SK-N-SH (cell line): ENCODE data around the gene LDLR. TPM values are rescaled to one million over a fixed set of nuclear protein-coding genes. Genes with fewer than 3 reads are reported as not detected.

Experiments used
- CTCF ChIA-PET: fragments of 300-600, 350-600 bp; formaldehyde crosslinking; extraction: SDS; loops from one replicate; lab custom pipeline; 2021; lab: Yijun Ruan, JAX
- POLR2A ChIA-PET: fragments of 350-600 bp; sonication (Branson Sonifier 250); formaldehyde crosslinking; extraction: SDS; loops from one replicate; lab custom pipeline; 2020; ENCODE audit warnings: antibody characterized with exemption, inconsistent platforms; lab: Yijun Ruan, JAX
- DNase-seq: peaks from one replicate; pipeline ENCODE4 v3.0.0; 2012
- H2AFZ ChIP-seq: fragments of 200-600 bp; sonication (generic); 2 replicates; pipeline ENCODE4 v1.8.1; 2016; ENCODE audit warnings: antibody characterized with exemption, mild to moderate bottlenecking, low read depth
- H3F3A ChIP-seq: fragments of 200-600 bp; sonication (generic); replicated peaks from 2 replicates; pipeline ENCODE3; 2016; ENCODE audit warnings: antibody characterized with exemption, mild to moderate bottlenecking; ENCODE audit not compliant: insufficient read depth
- H3K27ac ChIP-seq, 2 experiments: fragments of 200-500 bp in 1 of 2; fragments of 200-600 bp in 1 of 2; sonication (Bioruptor generic) in 1 of 2; sonication (generic), shearing (Covaris generic) in 1 of 2; 2 replicates each; pipeline versions ENCODE4 v1.5.1 to v1.6.1; 2014 to 2016; ENCODE audit warnings: low read depth in 2 of 2, inconsistent platforms in 1 of 2, low read length in 1 of 2, mild to moderate bottlenecking in 1 of 2, mixed read lengths in 1 of 2
- H3K27me3 ChIP-seq: fragments of 200-600 bp; sonication (generic), shearing (Covaris generic); 2 replicates; pipeline ENCODE4 v1.6.1; 2016; ENCODE audit warnings: mixed run types; ENCODE audit not compliant: insufficient read depth
- H3K36me3 ChIP-seq, 2 experiments: fragments of 200-500 bp in 1 of 2; fragments of 200-600 bp in 1 of 2; sonication (Bioruptor generic) in 1 of 2; sonication (generic) in 1 of 2; replicated peaks in 1 of 2; 2 replicates each; pipeline versions ENCODE3 to v1.5.1; 2014 to 2016; ENCODE audit warnings: low read length in 1 of 2, mild to moderate bottlenecking in 1 of 2; ENCODE audit not compliant: insufficient read depth in 2 of 2, control insufficient read depth in 1 of 2
- H3K4me1 ChIP-seq, 2 experiments: fragments of 200-500 bp in 1 of 2; fragments of 200-600 bp in 1 of 2; sonication (Bioruptor generic) in 1 of 2; sonication (generic), shearing (Covaris generic) in 1 of 2; 2 replicates each; pipeline versions ENCODE4 v1.5.1 to v1.6.1; 2014 to 2016; ENCODE audit warnings: low read depth in 1 of 2, low read length in 1 of 2, mixed run types in 1 of 2; ENCODE audit not compliant: insufficient read depth in 2 of 2, control insufficient read depth in 1 of 2
- H3K4me2 ChIP-seq: fragments of 200-600 bp; sonication (generic), shearing (Covaris generic); 2 replicates; pipeline ENCODE4 v1.6.1; 2017; ENCODE audit warnings: mixed run types
- H3K4me3 ChIP-seq, 2 experiments: fragments of 200-500 bp in 1 of 2; fragments of 200-600 bp in 1 of 2; sonication (Bioruptor generic) in 1 of 2; sonication (generic), shearing (Covaris generic) in 1 of 2; 2 replicates each; pipeline versions ENCODE4 v1.5.1 to v1.8.1; 2014 to 2016; ENCODE audit warnings: low read depth in 2 of 2, inconsistent platforms in 1 of 2, low read length in 1 of 2, mild to moderate bottlenecking in 1 of 2, mixed read lengths in 1 of 2, moderate library complexity in 1 of 2
- H3K79me2 ChIP-seq: fragments of 200-600 bp; sonication (generic); 2 replicates; pipeline ENCODE4 v1.8.1; 2017; ENCODE audit warnings: mild to moderate bottlenecking; ENCODE audit not compliant: insufficient read depth
- H3K9ac ChIP-seq: fragments of 200-600 bp; sonication (generic); 2 replicates; pipeline ENCODE4 v1.6.1; 2017; ENCODE audit warnings: mixed run types
- H3K9me2 ChIP-seq: fragments of 200-600 bp; sonication (generic); 2 replicates; pipeline ENCODE4 v1.6.1; 2017; ENCODE audit warnings: mixed run types
- H3K9me3 ChIP-seq: fragments of 200-600 bp; sonication (generic); 2 replicates; pipeline ENCODE4 v1.6.1; 2017; ENCODE audit warnings: mixed run types, mild to moderate bottlenecking, moderate library complexity
- H4K20me1 ChIP-seq: fragments of 200-600 bp; sonication (generic); 2 replicates; pipeline ENCODE4 v1.6.1; 2017; ENCODE audit warnings: mild to moderate bottlenecking, mixed run types; ENCODE audit not compliant: insufficient read depth
- CTCF ChIP-seq: fragments of 200-600 bp; sonication (generic); IDR thresholded peaks from 2 replicates; pipeline ENCODE4 v1.6.1; 2017; ENCODE audit warnings: antibody characterized with exemption, mild to moderate bottlenecking, moderate library complexity
- ELF1 ChIP-seq: IDR thresholded peaks from 2 replicates; pipeline ENCODE4 v1.4.0; 2012
- EZH2phosphoT487 ChIP-seq: fragments of 200-600 bp; sonication (generic); IDR thresholded peaks from 2 replicates; pipeline ENCODE4 v1.6.1; 2017; ENCODE audit warnings: low read depth, mixed run types, mild to moderate bottlenecking, antibody characterized with exemption, moderate library complexity, borderline replicate concordance
- FOSL2 ChIP-seq: IDR thresholded peaks from 2 replicates; pipeline ENCODE4 v1.4.0; 2012; ENCODE audit warnings: low read depth, mild to moderate bottlenecking, moderate library complexity, borderline replicate concordance
- FOXJ3 ChIP-seq: sonication (generic); formaldehyde crosslinking; IDR thresholded peaks from 2 replicates; pipeline ENCODE4 v1.5.1; 2020; ENCODE audit warnings: mild to moderate bottlenecking, missing genetic modification reagents
- GATA2 ChIP-seq: sonication (generic); formaldehyde crosslinking; IDR thresholded peaks from 2 replicates; pipeline ENCODE4 v1.5.0; 2020; ENCODE audit warnings: mild to moderate bottlenecking, missing genetic modification reagents
- IRF3 ChIP-seq: fragments of 150-350 bp; IDR thresholded peaks from 2 replicates; pipeline ENCODE4 v1.6.1; 2016; ENCODE audit warnings: mild to moderate bottlenecking, low read depth, low read length
- JUND ChIP-seq: IDR thresholded peaks from 2 replicates; pipeline ENCODE4 v1.4.0; 2012
- MXI1 ChIP-seq: IDR thresholded peaks from 2 replicates; pipeline ENCODE4 v1.6.1; 2012; ENCODE audit warnings: mild to moderate bottlenecking, low read depth, low read length, improper control_type of control experiment
- NFIC ChIP-seq: IDR thresholded peaks from 2 replicates; pipeline ENCODE4 v1.4.0; 2012; ENCODE audit warnings: borderline replicate concordance
- NRF1 ChIP-seq: IDR thresholded peaks from 2 replicates; pipeline ENCODE4 v1.6.1; 2012; ENCODE audit warnings: low read depth, mild to moderate bottlenecking, low read length
- PBX3 ChIP-seq: IDR thresholded peaks from 2 replicates; pipeline ENCODE4; 2012
- RFX5 ChIP-seq: IDR thresholded peaks from 2 replicates; pipeline ENCODE4 v1.6.1; 2012; ENCODE audit warnings: mild to moderate bottlenecking, improper control_type of control experiment, low read length
- SIN3A ChIP-seq: IDR thresholded peaks from 2 replicates; pipeline ENCODE4 v1.6.1; 2012; ENCODE audit warnings: low read depth, mild to moderate bottlenecking, low read length, moderate library complexity, borderline replicate concordance
- TEAD4 ChIP-seq: IDR thresholded peaks from 2 replicates; pipeline ENCODE4 v1.4.0; 2012; ENCODE audit warnings: mild to moderate bottlenecking, borderline replicate concordance; ENCODE audit not compliant: insufficient read depth
- USF2 ChIP-seq: fragments of 150-350 bp; IDR thresholded peaks from 2 replicates; pipeline ENCODE4 v1.6.1; 2017; ENCODE audit warnings: antibody characterized with exemption, low read length, low read depth, borderline replicate concordance
- YY1 ChIP-seq: IDR thresholded peaks from 2 replicates; pipeline ENCODE4 v1.4.0; 2012; ENCODE audit warnings: low read depth, mild to moderate bottlenecking
- ZBTB33 ChIP-seq: IDR thresholded peaks from 2 replicates; pipeline ENCODE4 v1.4.0; 2012; ENCODE audit warnings: low read depth, borderline replicate concordance
- WGBS: methylation state at CpG from one replicate; pipeline ENCODE4 v1.1.6; 2017; ENCODE audit warnings: low lambda C conversion rate; 5-methylcytosine and 5-hydroxymethylcytosine counted together
- polyA plus RNA-seq, 3 experiments: library from polyadenylated mRNA; depleted of rRNA; stranded (reverse); fragments of >200 nt; gene quantifications; 2 replicates each; pipeline ENCODE4 v1.2.3, GENCODE V29; 2012
- TF ChIP-seq, protein P1 (sequence below): IDR thresholded peaks from 2 replicates; pipeline ENCODE4 v1.4.0; 2012; ENCODE audit warnings: low read depth

LDLR gene
- polyA plus RNA-seq, 1 of the 3 experiments (the other 2 are of a cell fraction) = 25.1 TPM

- H2AFZ ChIP-seq = no peak overlapping the region
- no peaks in the 10 kb centered on the region for H3K79me2 ChIP-seq
- no peak overlapping the region for H3K9ac ChIP-seq
- DNase-seq = no peak
- H3K4me1 ChIP-seq = no peaks in the 10 kb centered on the region
- H3K4me3 ChIP-seq = no peak overlapping the region
- TF ChIP-seq IRF3 (no peak), FOXJ3 (CRISPR knock-in tag) (no peak), NFIC (no peak), RFX5 (no peak), MXI1 (no peak), PBX3 (no peak), CTCF (no peak), EZH2phosphoT487 (no peak), ZBTB33 (no peak), FOSL2 (no peak), NRF1 (no peak), USF2 (no peak), ELF1 (no peak), JUND (no peak), YY1 (no peak), GATA2 (no peak), SIN3A (no peak), TEAD4 (no peak)
- TF ChIP-seq, protein P1, sequence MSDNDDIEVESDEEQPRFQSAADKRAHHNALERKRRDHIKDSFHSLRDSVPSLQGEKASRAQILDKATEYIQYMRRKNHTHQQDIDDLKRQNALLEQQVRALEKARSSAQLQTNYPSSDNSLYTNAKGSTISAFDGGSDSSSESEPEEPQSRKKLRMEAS = no peak
- H3K27me3 ChIP-seq = no peaks in the 10 kb centered on the region
- 90% methylated on average over 3 of the region's 3 CpGs for WGBS
- H3K9me2 ChIP-seq = no peaks in the 10 kb centered on the region
- CTCF ChIA-PET = interaction anchor here (0.6 to 1.1 kb wide), 3 partner anchors 15 to 165 kb away, joined by 3 to 6 read pairs (median 4); no protein-coding TSS in a partner anchor
- peaks cover 15 to 35% of the 10 kb centered on the region in 2 experiments for H3K36me3 ChIP-seq
- no peaks in the 10 kb centered on the region for H3K9me3 ChIP-seq
- POLR2A ChIA-PET = no interaction called here
- H4K20me1 ChIP-seq = no peaks in the 10 kb centered on the region
- no peak overlapping the region for H3K4me2 ChIP-seq
- peaks cover 4% of the 10 kb centered on the region for H3F3A ChIP-seq
- H3K27ac ChIP-seq = no peak overlapping the region
Measured at GRCh38 chr19:11063434-11063833, 25.8 kb upstream of the LDLR start.
